Gastroesophageal sphincter (tissue), 3 donors: Measurements from ENCODE around the gene TTC3.

Source experiments
- CTCF ChIP-seq, 4 experiments: fragments of 200-600 bp in 2 of 4; fragments of 450-650 bp in 2 of 4; sonication (generic) in 1 of 4; IDR thresholded peaks; one replicate each; pipeline ENCODE4 v1.5.1; 2017 to 2019; ENCODE audit warnings: antibody characterized with exemption in 4 of 4, mild to moderate bottlenecking in 2 of 4, moderate library complexity in 2 of 4
- EP300 ChIP-seq: sonication (generic); formaldehyde crosslinking; IDR thresholded peaks from one replicate; pipeline ENCODE4 v1.6.1; 2017; ENCODE audit warnings: antibody characterized with exemption, mild to moderate bottlenecking
- POLR2A ChIP-seq, 2 donors: fragments of 450-650 bp; IDR thresholded peaks; one replicate each; pipeline ENCODE4 v1.6.1; 2017; ENCODE audit warnings: antibody characterized with exemption in 2 of 2, mild to moderate bottlenecking in 2 of 2, moderate library complexity in 1 of 2
- POLR2AphosphoS5 ChIP-seq: sonication (generic); formaldehyde crosslinking; IDR thresholded peaks from one replicate; pipeline ENCODE4 v1.6.1; 2017; ENCODE audit warnings: antibody characterized with exemption

DNA sequence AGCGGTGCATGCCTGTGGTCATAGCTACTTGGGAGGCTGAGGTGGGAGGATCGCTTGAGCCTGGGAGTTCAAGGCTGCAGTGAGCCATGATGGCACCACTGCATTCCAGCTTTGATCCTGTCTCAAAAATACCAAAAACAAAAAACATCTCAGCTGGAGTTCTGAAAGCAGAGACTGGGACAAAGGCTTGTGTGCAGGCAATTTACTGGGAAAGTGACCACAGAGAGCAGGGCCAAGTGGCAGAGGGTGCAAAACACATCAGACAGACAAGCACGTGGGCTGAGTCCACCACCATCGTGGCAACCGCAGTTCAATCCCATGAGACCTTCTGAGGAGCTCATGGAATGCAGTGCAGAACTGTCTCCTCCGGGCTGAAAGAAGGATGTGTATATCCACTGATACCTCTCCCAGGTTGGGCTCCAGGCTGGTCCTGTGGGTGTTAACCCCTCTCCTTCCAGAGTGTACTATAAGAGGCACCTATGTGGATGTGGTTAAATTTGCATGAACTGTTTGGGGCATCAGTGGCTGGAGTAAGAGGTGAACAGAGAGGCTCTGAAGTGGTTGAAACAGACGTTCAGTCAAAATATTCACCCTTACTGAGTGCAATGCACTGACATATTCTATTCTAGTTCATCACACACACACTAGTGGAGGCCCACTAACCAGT is 11.0 kb upstream of the TTC3 start:
- TF ChIP-seq CTCF (IDR thresholded peaks at IDR 0.05) (no peak), POLR2A (IDR thresholded peaks at IDR 0.05) (no peak), POLR2AphosphoS5 (no peak), EP300 (no peak)
